ENCODE measurements around the gene GATAD2B.

GATAD2B gene

GRCh38 chr1:153831026-153831425, 91.7 kb downstream of the GATAD2B start:
- Histone ChIP-seq H3K27me3 (replicated peaks in 2 of 5; ENCODE audit: control insufficient read depth in 4 of 5, insufficient read depth in 5 of 5, low read length in 4 of 5) (no peaks in the 10 kb centered on the region), H3K36me3 (ENCODE audit: control insufficient read depth in 4 of 4, insufficient read depth in 4 of 4, low read length in 3 of 4) (peaks cover 13 to 30% (median 15%) of the 10 kb centered on the region in 4 experiments), H3K27ac (ENCODE audit: insufficient read depth in 1 of 2, low read depth in 1 of 2, low read length in 2 of 2, poor library complexity in 1 of 2, severe bottlenecking in 2 of 2) (no peak overlapping the region), H3K4me3 (ENCODE audit: control insufficient read depth in 1 of 7, extremely low read depth in 1 of 7, insufficient read depth in 4 of 7, low read depth in 2 of 7, low read length in 6 of 7) (no peak overlapping the region), H3K9me3 (ENCODE audit: control extremely low read depth in 1 of 5, control insufficient read depth in 4 of 5, insufficient read depth in 2 of 5, low read depth in 1 of 5, low read length in 4 of 5) (no peaks in the 10 kb centered on the region), H3K4me1 (ENCODE audit: control extremely low read depth in 1 of 4, control insufficient read depth in 4 of 4, insufficient read depth in 4 of 4, low read length in 3 of 4) (peaks cover 0 to 9% (median 0%) of the 10 kb centered on the region in 4 experiments)
- DNase-seq, result no peak
- WGBS (ENCODE audit: insufficient coverage), result no CpG with 5 or more reads among the region's 2 CpGs
- ChIA-PET POLR2A (no interaction called here), CTCF (interaction anchor here (0.9 to 2.0 kb wide), 8 partner anchors 8 to 99 kb away, joined by 3 to 6 read pairs (median 4); no protein-coding TSS in a partner anchor)

GRCh38 chr1:153827168-153827964, 95.4 kb downstream of the GATAD2B start:
- peaks cover 0 to 1% (median 0%) of the 10 kb centered on the region in 4 experiments for H3K4me1 ChIP-seq (ENCODE audit: control extremely low read depth in 1 of 4, control insufficient read depth in 4 of 4, insufficient read depth in 4 of 4, low read length in 3 of 4)
- H3K36me3 ChIP-seq (ENCODE audit: control insufficient read depth in 4 of 4, insufficient read depth in 4 of 4, low read length in 3 of 4), result peaks cover 13 to 33% (median 22%) of the 10 kb centered on the region in 4 experiments
- ChIA-PET CTCF (interaction anchor here (0.8 to 4.1 kb wide), 13 partner anchors 10 to 159 kb away, joined by 3 to 28 read pairs (median 4); partner anchors contain the start of gene RAB13), POLR2A (interaction anchor here (0.6 kb wide), 1 partner anchor 96 kb away, joined by 6 read pairs; no protein-coding TSS in a partner anchor)
- WGBS (ENCODE audit: insufficient coverage), result no CpG with 5 or more reads among the region's 6 CpGs
- H3K27ac ChIP-seq (ENCODE audit: insufficient read depth in 1 of 2, low read depth in 1 of 2, low read length in 2 of 2, poor library complexity in 1 of 2, severe bottlenecking in 2 of 2), result no peak overlapping the region
- H3K27me3 ChIP-seq (replicated peaks in 2 of 5; ENCODE audit: control insufficient read depth in 4 of 5, insufficient read depth in 5 of 5, low read length in 4 of 5), result no peaks in the 10 kb centered on the region
- no peaks in the 10 kb centered on the region for H3K9me3 ChIP-seq (ENCODE audit: control extremely low read depth in 1 of 5, control insufficient read depth in 4 of 5, insufficient read depth in 2 of 5, low read depth in 1 of 5, low read length in 4 of 5)
- DNase-seq, result peak in 2 of 3 donors; percentile 14 to 24
- no peak overlapping the region for H3K4me3 ChIP-seq (ENCODE audit: control insufficient read depth in 1 of 7, extremely low read depth in 1 of 7, insufficient read depth in 4 of 7, low read depth in 2 of 7, low read length in 6 of 7)

- Histone ChIP-seq H3K27me3 (replicated peaks in 2 of 5; ENCODE audit: control insufficient read depth in 4 of 5, insufficient read depth in 5 of 5, low read length in 4 of 5) (no peaks in the 10 kb centered on the region), H3K36me3 (ENCODE audit: control insufficient read depth in 4 of 4, insufficient read depth in 4 of 4, low read length in 3 of 4) (peaks cover 18 to 52% (median 34%) of the 10 kb centered on the region in 4 experiments), H3K9me3 (ENCODE audit: control extremely low read depth in 1 of 5, control insufficient read depth in 4 of 5, insufficient read depth in 2 of 5, low read depth in 1 of 5, low read length in 4 of 5) (no peaks in the 10 kb centered on the region), H3K27ac (ENCODE audit: insufficient read depth in 1 of 2, low read depth in 1 of 2, low read length in 2 of 2, poor library complexity in 1 of 2, severe bottlenecking in 2 of 2) (no peak overlapping the region), H3K4me3 (ENCODE audit: control insufficient read depth in 1 of 7, extremely low read depth in 1 of 7, insufficient read depth in 4 of 7, low read depth in 2 of 7, low read length in 6 of 7) (no peak overlapping the region), H3K4me1 (ENCODE audit: control extremely low read depth in 1 of 4, control insufficient read depth in 4 of 4, insufficient read depth in 4 of 4, low read length in 3 of 4) (no peaks in the 10 kb centered on the region)
- ChIA-PET POLR2A (no interaction called here), CTCF (interaction anchor here (0.5 to 2.3 kb wide), 7 partner anchors 13 to 170 kb away, joined by 3 to 5 read pairs (median 3); no protein-coding TSS in a partner anchor)
- no peak for DNase-seq
- WGBS (ENCODE audit: insufficient coverage), result 100% methylated on average over 1 of the region's 2 CpGs
Observed at GRCh38 chr1:153818876-153819275, 103.9 kb downstream of the GATAD2B start.

GRCh38 chr1:153816283-153816889, 106.4 kb downstream of the GATAD2B start:
- ChIA-PET POLR2A (no interaction called here), CTCF (interaction anchor here (0.7 to 2.7 kb wide), 7 partner anchors 8 to 169 kb away, joined by 3 to 8 read pairs (median 4); partner anchors contain the start of gene RAB13)
- Histone ChIP-seq H3K27me3 (replicated peaks in 2 of 5; ENCODE audit: control insufficient read depth in 4 of 5, insufficient read depth in 5 of 5, low read length in 4 of 5) (no peaks in the 10 kb centered on the region), H3K9me3 (ENCODE audit: control extremely low read depth in 1 of 5, control insufficient read depth in 4 of 5, insufficient read depth in 2 of 5, low read depth in 1 of 5, low read length in 4 of 5) (no peaks in the 10 kb centered on the region), H3K4me3 (ENCODE audit: control insufficient read depth in 1 of 7, extremely low read depth in 1 of 7, insufficient read depth in 4 of 7, low read depth in 2 of 7, low read length in 6 of 7) (no peak overlapping the region), H3K27ac (ENCODE audit: insufficient read depth in 1 of 2, low read depth in 1 of 2, low read length in 2 of 2, poor library complexity in 1 of 2, severe bottlenecking in 2 of 2) (no peak overlapping the region), H3K36me3 (ENCODE audit: control insufficient read depth in 4 of 4, insufficient read depth in 4 of 4, low read length in 3 of 4) (peaks cover 34 to 72% (median 56%) of the 10 kb centered on the region in 4 experiments), H3K4me1 (ENCODE audit: control extremely low read depth in 1 of 4, control insufficient read depth in 4 of 4, insufficient read depth in 4 of 4, low read length in 3 of 4) (no peaks in the 10 kb centered on the region)
- WGBS (ENCODE audit: insufficient coverage), result over 99% methylated on average over 11 of the region's 13 CpGs
- no peak for DNase-seq

GRCh38 chr1:153805886-153806719, 116.7 kb downstream of the GATAD2B start:
- POLR2A ChIA-PET, result interaction anchor here (0.7 kb wide), 2 partner anchors 184 to 285 kb away, joined by 3 read pairs; no protein-coding TSS in a partner anchor
- peak in 1 of 3 donors; percentile 20 for DNase-seq
- Histone ChIP-seq H3K27ac (ENCODE audit: insufficient read depth in 1 of 2, low read depth in 1 of 2, low read length in 2 of 2, poor library complexity in 1 of 2, severe bottlenecking in 2 of 2) (peak overlapping the region; percentile 61 to 80), H3K9me3 (ENCODE audit: control extremely low read depth in 1 of 5, control insufficient read depth in 4 of 5, insufficient read depth in 2 of 5, low read depth in 1 of 5, low read length in 4 of 5) (no peaks in the 10 kb centered on the region), H3K4me3 (ENCODE audit: control insufficient read depth in 1 of 7, extremely low read depth in 1 of 7, insufficient read depth in 4 of 7, low read depth in 2 of 7, low read length in 6 of 7) (no peak overlapping the region), H3K27me3 (replicated peaks in 2 of 5; ENCODE audit: control insufficient read depth in 4 of 5, insufficient read depth in 5 of 5, low read length in 4 of 5) (no peaks in the 10 kb centered on the region), H3K36me3 (ENCODE audit: control insufficient read depth in 4 of 4, insufficient read depth in 4 of 4, low read length in 3 of 4) (peaks cover 10 to 52% (median 27%) of the 10 kb centered on the region in 4 experiments), H3K4me1 (ENCODE audit: control extremely low read depth in 1 of 4, control insufficient read depth in 4 of 4, insufficient read depth in 4 of 4, low read length in 3 of 4) (peaks cover 2 to 25% (median 22%) of the 10 kb centered on the region in 4 experiments)
- CTCF ChIA-PET, result interaction anchor here (1.2 to 3.2 kb wide), 7 partner anchors 8 to 234 kb away, joined by 3 to 12 read pairs (median 4); no protein-coding TSS in a partner anchor
- WGBS (ENCODE audit: insufficient coverage), result 100% methylated on average over 2 of the region's 11 CpGs

- ChIA-PET POLR2A (interaction anchor here (0.7 kb wide), 1 partner anchor 185 kb away, joined by 3 read pairs; no protein-coding TSS in a partner anchor), CTCF (interaction anchor here (1.2 to 3.2 kb wide), 5 partner anchors 8 to 115 kb away, joined by 3 to 12 read pairs (median 9); no protein-coding TSS in a partner anchor)
- Histone ChIP-seq H3K27ac (ENCODE audit: insufficient read depth in 1 of 2, low read depth in 1 of 2, low read length in 2 of 2, poor library complexity in 1 of 2, severe bottlenecking in 2 of 2) (peak overlapping the region; percentile 61 to 80), H3K36me3 (ENCODE audit: control insufficient read depth in 4 of 4, insufficient read depth in 4 of 4, low read length in 3 of 4) (peaks cover 10 to 44% (median 23%) of the 10 kb centered on the region in 4 experiments), H3K27me3 (replicated peaks in 2 of 5; ENCODE audit: control insufficient read depth in 4 of 5, insufficient read depth in 5 of 5, low read length in 4 of 5) (no peaks in the 10 kb centered on the region), H3K4me3 (ENCODE audit: control insufficient read depth in 1 of 7, extremely low read depth in 1 of 7, insufficient read depth in 4 of 7, low read depth in 2 of 7, low read length in 6 of 7) (no peak overlapping the region), H3K4me1 (ENCODE audit: control extremely low read depth in 1 of 4, control insufficient read depth in 4 of 4, insufficient read depth in 4 of 4, low read length in 3 of 4) (peaks cover 2 to 25% (median 22%) of the 10 kb centered on the region in 4 experiments), H3K9me3 (ENCODE audit: control extremely low read depth in 1 of 5, control insufficient read depth in 4 of 5, insufficient read depth in 2 of 5, low read depth in 1 of 5, low read length in 4 of 5) (no peaks in the 10 kb centered on the region)
- DNase-seq, result peak; percentile 87 to 98 (median 97)
- WGBS (ENCODE audit: insufficient coverage), result 0% methylated on average over 1 of the region's 5 CpGs
Observed at GRCh38 chr1:153805042-153805745, 117.6 kb downstream of the GATAD2B start.
